ENCODE data around the gene TRIM17.

DNA sequence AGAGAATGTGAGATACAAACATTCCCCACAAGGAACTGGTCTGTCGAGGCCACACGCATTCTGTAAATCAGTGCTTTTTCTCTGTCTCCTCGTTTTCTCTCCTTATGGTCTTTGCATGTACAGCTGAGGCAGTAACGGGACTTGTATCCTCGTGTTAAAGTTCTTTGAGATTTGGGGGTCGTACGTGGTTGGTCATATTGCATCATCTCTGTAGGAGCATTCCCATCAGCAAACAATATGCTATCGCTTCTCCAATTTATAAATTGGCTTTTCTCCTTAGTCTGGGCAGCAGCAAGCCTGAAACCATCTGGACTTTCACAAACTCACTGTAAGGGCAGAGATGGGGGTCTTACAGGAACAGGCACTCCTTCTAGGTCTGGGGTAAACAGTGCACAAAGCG, 13.0 kb upstream of the TRIM17 start:
- TF ChIP-seq ZNF274 (IDR thresholded peaks at IDR 0.05; ENCODE audit: low read depth, low read length) (no peak), SUZ12 (IDR thresholded peaks at IDR 0.05; ENCODE audit: extremely low read depth, insufficient read depth, insufficient read length) (no peak), YY1 (IDR thresholded peaks at IDR 0.05; ENCODE audit: insufficient read depth, insufficient read length) (no peak)
